HG03196 (cell line): ENCODE measurements around the gene COL13A1.

Experiments
- ATAC-seq: cut with Tn5 transposase; IDR thresholded peaks from one replicate; pipeline ENCODE4 v1.9.1; 2021; ENCODE audit not compliant: unreplicated experiment

Gene COL13A1

DNA sequence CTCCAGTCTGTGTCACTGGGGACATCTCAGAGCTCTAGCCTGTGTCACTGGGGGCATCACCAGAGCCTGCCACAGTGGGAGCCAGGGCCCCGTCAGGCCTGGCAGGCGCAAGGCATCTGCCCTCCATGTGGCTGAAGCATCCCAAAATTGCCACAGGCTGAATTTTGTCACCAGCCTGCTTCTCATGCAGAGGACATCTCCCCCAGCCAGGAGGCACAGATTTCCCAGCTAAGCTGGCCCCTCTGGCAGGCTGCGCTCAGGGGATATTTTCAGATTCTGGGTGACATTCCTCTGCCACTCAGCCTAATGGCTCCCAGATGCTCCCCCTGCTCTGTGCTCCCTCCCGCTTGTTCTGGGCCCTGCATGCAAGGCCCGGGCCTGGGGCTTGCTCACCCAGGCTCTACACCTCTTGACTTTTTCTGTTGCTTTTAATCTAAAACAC lies 64.6 kb downstream of the COL13A1 start:
- ATAC-seq: no peak

DNA sequence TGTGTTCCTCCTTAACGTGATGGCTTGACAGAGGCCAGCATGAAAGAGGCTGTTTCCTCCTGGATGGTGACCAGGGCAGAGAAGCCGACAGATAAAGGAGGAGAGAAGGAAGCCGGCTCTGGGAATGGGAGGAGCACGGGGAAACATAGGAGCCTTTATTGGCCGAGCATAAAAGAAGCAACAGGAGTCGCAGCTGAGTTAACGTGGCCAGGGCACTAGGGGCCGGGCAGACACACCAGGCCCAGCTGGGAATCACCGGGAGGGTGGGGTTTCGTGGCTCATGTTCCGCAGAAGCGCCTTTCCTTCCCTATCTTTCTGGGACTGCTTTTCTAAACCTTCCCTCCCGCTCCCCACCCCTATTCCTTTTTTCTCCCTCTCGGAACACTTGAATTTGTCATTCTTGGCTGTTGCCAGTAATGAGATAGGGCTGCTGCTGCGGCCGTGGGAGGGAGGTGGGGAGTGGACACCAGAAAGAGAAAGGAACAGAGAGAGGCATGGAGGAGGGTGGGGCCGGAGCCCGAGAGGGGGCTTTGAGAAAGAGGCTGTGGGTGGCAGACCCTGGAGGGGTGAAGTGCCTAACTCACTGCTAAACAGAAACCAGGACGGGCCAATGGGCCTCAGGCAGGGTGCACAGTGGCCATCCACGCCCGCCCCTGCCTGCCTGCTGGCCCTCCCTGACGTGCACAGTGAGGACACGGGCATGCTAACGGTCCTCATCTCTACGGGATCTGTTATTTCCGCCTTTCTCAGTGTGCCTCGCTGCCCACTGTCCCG lies 65.2 kb downstream of the COL13A1 start:
- ATAC-seq: no peak

DNA sequence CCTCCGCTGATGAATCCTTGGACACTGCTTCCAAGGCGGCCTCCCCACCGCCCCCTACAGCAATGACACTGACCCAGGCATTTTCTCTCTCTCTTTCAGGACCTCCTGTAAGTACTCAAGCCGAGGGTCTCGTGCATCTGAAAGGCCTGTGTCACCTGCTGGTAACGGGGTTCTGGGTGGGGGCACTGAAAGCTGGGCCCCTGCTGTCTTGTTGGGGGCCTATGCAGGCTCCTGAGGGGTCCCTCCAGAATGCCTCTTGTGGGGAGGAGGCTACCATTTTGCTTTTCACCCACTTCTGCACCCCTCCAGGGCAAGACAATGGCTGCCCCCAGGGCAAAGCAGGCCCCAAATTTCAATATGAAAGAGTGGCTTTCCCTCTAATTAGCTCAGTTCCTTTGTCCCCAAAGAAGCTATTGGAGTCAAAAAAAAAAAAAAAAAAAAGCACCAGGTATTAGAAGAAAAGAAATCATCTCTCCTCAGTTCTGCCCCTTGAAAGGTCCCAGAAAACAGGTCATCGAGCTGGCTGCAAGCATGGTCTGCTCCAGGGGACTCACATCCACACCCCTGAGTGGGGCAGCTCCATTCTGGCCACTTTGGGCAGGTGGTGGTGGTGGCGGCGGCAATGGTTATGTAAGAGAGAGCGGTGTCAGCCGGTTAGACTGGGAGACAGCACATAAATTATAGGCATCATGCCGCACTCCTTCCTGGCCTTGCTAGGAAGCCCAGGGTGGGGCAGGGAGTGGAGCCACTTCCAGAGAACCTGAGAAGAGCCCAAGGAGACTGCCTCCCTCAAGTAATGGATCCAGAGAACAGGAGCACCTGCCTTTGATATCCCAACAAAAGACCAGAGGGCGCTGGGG lies 66.2 kb downstream of the COL13A1 start:
- ATAC-seq: no peak

DNA sequence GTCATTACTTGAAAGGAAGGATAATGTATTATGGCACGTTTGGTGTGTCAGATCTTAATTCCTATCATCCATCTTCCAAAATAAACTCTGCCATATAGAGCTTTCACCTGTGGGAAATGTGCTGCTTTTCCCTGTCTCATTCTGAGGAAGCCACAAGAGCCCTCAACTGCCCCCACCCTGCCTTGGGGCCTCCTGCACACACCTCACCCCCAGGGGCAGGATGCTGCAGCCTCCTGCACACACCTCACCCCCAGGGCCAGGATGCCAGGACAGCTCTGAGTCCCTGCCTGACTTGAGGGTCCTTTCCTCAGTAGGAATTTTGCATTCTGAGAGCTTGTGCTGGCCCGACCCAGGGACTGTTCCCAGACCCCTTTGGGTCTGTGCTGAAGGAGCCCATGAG lies 67.1 kb downstream of the COL13A1 start:
- ATAC-seq: no peak

DNA sequence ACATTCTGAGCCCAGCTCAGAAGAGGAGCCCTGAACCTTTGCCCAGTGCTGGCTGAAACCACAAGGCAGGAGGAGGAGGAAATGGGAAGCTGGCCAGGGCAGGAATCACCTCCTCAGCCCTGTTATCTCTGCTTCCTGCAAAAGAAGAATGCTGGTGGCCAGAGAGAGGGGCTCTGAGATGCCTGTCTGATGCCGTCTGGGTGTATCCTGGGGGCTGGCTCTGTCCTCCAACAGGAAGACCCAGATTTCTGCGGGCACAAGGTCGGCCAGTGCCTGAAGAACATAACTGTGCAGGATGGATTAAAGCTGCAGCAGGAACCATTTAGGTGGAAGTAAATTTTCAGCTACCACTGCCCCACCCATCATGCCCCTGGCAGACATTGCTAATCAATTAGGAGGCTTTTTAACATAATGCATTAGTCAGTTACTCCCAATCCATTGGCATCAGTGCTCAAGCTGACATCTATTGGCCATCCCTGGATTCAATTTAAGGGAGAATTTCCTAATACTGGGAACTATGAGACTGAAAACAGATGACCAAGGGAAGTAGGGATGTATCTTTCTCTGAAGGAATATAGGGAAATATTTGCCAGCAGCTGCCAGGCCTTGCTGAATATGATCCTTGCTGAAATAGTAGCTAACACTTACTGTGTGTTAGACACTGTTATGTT lies 67.7 kb downstream of the COL13A1 start:
- ATAC-seq: no peak

DNA sequence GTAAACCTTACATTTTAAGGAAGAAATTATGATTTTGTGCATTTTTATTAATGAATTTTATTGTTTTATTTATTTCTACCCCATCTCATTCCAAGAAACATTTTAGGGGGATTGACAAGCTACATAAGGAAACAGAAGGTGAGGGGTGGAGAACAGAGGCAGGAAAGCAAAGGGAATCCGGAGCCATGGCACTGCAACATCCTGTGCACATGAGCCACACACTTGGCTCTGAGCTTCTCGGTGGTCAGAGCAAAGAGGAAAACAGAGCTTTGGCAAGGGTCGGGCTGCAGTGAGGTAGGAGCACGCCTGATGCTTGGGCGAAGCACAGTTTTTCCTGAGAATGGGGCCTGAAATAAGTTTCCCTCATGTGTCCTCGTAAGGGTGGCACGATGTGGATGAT lies 68.9 kb downstream of the COL13A1 start:
- ATAC-seq: no peak

DNA sequence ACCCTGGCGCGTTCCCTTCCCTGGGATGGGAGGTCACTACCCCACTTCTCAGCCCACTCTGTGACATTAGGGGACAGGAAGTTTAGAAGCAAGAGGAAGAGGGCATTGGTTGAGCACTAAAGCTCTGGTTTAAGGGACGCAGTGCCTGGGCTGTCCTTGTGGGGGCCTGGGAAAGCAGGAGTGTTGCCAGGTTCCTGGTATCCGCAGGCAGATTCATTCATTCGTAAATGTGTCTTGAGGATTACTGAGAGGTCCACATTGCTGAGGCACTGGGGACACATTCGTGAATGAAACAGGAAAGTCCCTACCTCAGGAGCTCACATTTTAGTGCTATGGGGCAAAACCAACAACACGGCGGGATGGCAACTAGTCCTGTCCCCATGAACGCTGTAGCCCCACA lies 69.4 kb downstream of the COL13A1 start:
- no peak for ATAC-seq

DNA sequence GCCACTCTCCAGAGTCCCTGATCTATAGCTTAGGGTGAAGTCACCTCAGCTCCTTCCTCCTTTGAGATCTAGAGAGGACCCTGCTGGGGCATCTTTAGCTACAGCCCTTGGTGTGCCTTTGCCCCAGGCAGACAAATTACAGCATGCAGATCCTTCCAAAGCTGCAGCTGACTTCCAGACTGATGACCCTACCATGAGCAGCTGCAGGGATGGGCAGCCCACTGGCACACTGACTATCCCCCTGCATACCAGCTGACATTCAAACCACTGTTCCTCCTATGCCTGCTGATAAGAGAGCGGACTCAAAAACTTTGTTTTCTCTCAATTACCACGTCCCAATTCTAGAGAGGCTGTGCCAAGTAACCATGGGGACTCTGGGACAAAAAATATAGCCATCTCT lies 70.6 kb downstream of the COL13A1 start:
- no peak for ATAC-seq

DNA sequence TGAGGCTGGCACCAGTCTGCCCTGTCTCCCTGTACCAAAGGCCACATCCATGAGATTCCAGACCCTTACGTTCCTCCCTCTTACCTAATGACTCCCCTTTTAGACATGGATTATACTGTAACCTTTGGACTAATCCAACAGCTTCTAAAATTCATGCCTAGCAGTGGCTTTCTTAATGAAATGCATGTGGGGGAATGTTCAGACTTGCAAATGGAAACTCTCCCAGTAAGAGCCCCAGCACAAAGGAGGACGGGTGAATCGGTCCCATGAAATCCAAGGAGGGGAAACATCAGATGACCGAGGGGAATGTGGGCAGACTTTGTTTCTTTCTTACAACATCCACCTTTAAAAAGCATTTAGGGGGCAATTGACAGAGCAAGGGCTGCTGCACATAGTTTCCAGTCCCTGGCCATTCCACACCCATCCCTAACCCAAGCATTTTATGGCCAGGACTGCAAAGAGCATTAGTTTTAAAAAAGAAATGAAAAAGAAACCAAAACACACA lies 71.5 kb downstream of the COL13A1 start:
- no peak for ATAC-seq

DNA sequence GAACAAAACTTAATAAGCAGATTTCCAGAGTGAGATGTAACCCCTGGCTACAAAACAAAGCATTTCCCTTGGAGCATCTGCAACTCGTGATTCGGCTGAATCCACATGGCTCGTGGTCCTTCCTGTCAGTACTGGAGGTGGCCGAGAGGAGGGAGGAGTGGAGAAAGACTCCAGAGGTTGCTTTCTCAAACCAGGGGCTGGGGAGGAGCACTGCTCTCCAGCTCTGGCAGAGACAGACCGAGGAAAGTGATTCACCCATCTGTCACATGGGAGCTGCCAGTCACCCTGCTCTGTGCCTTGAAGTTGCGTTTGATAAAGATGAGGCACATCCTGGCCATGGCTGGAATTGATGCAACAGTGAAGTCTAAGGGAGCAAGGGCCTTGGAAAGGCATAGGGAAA lies 72.7 kb downstream of the COL13A1 start:
- no peak for ATAC-seq

DNA sequence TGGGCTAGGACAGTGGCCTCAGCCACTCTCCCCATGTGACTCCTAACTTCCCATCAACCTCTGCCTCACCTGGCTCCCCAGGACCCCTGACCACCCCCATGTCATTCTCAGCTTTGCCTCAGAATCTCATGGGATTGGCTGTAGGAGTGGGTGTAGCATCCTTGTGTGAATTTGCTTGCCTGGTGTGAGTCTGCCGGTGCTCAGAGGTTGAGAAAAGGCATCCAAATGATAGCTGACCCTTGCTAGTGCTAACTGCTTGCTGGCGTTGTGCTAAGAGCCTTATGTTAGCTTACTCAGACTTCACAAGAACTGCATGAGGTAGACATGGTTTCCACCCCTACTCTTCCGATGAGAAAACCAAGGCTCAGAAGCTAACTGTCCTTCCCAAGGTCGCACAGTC lies 74.2 kb downstream of the COL13A1 start:
- ATAC-seq: no peak

DNA sequence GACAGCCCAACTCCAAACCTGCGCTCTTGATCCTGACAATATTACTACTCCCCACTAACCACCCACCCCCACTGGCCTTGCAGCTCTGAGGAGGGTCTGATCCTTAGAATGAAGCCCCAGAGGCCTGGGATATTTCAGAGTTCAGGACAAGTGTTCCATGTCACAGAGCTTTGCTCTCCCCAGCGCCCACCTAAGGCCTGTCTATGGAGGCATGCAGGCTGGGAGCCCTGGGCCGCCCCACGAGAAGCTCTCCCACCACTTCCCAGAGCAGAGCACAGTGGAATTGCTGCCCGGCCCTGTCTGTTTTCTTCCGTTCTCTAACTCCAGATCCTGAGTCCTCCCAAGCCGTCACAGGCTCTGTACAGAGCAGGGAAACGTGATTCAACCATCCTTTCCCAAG lies 74.6 kb downstream of the COL13A1 start:
- ATAC-seq: no peak

DNA sequence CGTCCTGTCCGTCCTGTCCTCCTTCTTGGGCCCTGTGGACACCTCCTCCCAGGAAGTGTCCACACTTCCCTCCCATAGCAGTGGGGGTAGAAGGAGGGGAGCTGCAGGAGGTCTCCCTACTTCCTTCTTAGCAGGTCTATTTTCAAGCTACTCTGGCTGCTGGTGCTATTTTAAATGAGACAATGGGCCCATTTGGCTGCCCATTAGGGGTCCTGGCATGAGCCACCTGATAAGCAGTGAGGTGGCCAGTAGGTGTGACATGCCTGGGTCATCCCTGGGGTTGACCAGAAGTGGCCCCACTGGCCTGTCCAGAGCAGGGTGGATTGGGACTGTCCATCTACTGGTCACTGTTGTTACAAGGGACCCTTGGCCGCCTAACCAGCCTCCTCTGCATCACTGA lies 75.2 kb downstream of the COL13A1 start:
- ATAC-seq: no peak

DNA sequence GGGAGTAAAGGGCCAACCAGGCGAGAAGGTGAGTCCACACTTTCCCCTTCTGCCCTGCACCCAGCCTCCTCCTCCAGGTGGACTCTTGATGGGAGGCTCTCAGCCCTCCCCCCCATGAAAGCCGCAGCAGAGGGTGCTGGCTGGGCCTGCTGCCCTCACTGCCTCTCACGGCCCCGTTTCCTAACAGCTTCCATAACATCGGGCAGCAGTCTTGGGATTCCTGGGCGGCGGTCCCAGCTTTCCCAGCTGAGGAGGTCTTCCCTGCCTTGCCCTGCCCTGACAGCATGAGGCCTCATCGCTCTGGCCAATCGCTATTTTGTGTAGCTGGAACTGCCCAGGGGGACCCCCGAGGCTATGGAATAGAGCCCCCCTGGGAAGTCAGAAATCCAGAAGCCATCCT lies 76.3 kb downstream of the COL13A1 start:
- ATAC-seq: no peak

DNA sequence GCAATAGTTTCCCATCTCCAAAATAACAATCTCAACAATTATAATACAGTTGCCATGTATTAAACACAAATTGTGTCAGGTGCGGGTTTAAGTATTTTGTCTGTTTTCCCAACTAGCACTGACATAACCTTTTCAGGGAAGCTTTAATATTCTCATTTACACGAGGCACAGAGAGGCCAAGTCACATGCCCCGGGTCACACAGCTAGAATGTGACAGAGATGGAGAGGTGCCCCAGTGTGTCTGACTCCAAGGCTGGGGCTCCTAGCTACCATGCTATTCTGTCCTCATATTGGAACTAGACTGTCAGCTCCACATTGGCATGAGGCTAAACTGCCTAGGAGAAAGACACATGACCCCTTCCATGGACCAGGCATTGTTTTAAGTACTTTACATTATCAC lies 77.2 kb downstream of the COL13A1 start:
- no peak for ATAC-seq

DNA sequence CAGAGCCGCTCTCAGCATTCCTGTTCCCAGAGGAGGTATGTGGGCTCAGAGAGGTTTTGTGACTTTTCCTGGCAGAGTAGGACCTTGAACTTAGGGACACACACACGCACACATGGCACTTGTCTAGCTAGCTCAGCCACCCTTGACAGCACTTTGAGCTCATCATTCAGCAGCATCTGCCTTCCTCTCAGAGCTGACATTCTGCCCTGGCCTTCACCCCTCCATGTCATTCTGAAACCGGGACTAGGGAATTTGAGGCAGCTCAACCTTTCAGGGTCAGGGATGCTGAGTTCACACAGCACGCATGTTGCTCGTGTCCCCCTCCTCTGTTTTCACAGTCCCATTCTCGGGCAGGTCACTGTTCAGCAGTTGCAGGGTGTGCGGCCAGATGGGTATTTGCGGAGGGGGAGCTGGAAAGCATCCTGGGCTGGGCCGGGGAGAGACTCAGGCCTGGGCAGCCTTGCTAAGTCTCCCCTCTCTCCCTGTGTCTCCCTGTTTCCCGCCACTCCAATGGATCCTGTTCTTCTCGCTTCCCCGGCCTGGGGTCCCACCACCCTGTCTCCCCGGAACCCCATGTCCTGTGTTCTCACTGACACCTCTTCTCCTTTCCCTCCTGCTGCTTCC lies 78.0 kb downstream of the COL13A1 start:
- no peak for ATAC-seq

DNA sequence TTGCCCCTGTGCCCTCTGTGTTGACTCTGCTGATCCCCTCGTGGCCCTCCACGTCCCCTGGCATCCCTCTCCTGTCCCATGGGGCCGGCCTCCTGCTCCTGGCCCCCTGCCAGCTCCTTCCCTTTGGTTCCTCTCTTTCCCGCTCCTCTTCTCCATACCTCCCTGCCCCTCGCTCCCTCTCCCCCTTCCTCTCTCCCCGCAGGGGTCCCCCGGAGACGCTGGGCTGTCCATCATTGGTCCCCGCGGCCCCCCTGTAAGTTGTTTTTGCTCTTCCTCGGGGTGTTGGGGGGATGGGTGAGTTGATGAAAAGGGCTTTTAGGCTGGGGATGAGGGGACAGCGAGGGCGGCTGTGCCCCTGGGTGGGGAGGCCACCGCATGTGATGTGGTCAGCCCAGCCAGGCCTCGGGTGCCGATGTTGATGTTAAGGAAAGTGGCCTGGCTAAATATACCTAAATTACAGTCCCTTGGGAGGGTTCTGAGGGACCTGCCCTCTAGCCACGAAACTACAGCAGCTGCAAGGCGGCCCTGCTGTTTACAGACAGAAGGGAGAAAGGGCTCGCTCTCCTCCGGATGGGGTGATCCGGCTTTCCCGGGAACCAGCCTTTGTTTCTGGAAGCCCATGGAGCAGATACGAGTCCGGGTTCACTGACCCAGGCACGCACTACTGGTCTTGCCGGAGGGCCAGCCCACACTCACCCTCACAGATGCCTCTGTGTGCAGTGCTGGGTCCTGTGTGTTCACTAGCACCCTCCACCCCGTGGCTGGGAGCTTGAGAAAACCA lies 78.8 kb downstream of the COL13A1 start:
- no peak for ATAC-seq

DNA sequence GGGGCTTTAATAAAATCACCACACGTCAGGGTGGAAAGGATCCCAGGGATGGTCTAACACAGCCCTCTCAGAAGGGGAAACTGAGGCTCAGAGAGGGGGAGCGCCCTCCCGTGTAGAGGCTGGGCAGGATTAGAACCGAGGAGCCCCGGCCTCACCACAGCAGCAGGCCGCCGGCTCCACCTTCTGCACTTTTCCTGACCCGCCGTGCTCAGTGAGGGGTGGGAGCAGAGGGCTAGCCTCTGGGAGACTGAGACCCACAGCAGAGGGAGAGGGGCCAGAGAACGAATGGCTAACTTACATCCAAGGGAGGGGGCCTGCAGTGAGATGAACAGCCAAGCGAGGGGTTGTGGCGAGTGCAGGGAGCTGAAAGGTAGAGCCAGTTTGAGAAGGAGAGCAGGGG lies 79.5 kb downstream of the COL13A1 start:
- no peak for ATAC-seq

DNA sequence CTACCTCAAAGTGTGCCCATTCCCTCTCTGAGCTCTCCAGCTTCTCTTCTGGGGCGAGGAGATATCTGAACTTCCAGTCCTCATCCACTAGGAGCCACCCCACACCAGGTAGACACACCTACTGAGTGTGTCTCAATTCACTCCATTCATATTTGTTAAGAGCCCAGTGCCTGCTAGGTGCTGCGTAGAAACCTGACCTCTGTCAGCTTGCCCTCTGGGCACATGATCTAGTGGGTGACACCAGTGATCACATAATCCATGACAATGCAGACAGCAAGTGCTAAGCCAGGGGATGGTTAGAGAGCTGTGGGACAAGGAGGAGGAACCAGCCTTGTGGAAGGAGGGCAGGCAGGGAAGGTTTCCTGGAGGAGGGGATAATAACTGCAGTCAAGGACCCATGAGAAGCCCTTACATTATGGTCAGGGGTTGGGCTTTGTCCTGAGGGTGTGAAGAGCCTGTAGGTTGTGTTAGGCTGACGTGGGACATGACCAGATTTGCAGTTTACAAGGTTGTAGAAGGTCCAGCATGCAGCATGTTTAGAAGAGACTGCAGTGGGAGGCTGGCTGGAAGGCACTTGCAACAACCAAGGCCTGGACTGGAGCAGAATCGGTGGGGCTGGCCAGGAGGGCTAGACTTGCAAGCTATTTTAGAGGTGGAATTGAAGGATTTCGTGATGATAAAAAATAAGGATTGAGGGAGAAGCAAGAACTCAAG lies 81.8 kb downstream of the COL13A1 start:
- ATAC-seq: no peak

DNA sequence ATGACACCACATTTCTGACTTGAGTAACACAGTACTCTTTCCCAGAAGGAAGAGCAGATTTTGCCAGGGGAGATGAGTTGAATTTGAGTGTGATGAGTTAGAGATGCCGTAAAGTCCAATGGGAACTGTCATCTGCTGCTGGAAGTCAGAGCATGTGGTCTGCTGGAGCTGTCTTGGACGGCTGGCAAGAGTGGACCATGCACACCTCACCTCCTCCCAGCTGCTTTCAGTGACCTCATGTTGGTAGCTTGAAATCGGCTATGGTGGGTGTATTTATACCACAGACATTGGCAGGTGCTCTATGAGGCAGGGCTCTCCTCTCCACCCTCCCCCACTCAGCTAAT lies 82.3 kb downstream of the COL13A1 start:
- no peak for ATAC-seq
